HL-60 (cell line): ENCODE data around the gene ACOX3.
"Not testable (repeated sequence)": the region's sequence is repeated elsewhere in the genome, so short reads cannot be mapped to it uniquely, and the experiment has no call there.

ENCODE experiments used
- DNase-seq, 2 experiments: peaks; one replicate each; pipeline ENCODE4 v3.0.0-alpha.2; 2010 to 2020; ENCODE audit warnings: low read depth in 1 of 2, low spot score in 1 of 2
- H3K27ac ChIP-seq: fragments of 250-450 bp; sonication (Bioruptor Pico); replicated peaks from 2 replicates; pipeline ENCODE4 v1.5.1; 2020; ENCODE audit warnings: mild to moderate bottlenecking, moderate library complexity
- H3K27me3 ChIP-seq: fragments of 250-450 bp; sonication (Bioruptor Pico); 2 replicates; pipeline ENCODE4 v1.5.1; 2021; ENCODE audit warnings: mild to moderate bottlenecking, moderate library complexity; ENCODE audit not compliant: insufficient read depth, poor library complexity, severe bottlenecking
- H3K4me3 ChIP-seq: replicated peaks from 2 replicates; pipeline ENCODE4 v1.5.1; 2011; ENCODE audit warnings: mild to moderate bottlenecking, control low read depth, low read length; ENCODE audit not compliant: insufficient read depth
- GABPA ChIP-seq: IDR thresholded peaks from 2 replicates; pipeline ENCODE4 v1.6.1; 2012; ENCODE audit warnings: low read depth
- POLR2AphosphoS5 ChIP-seq: IDR thresholded peaks from 2 replicates; pipeline ENCODE4 v1.6.1; 2012; ENCODE audit warnings: low read depth
- SPI1 ChIP-seq: IDR thresholded peaks from 2 replicates; pipeline ENCODE4 v1.6.1; 2012; ENCODE audit warnings: low read depth, mild to moderate bottlenecking, borderline replicate concordance
- TF ChIP-seq, protein P1 (sequence below): IDR thresholded peaks from 2 replicates; pipeline ENCODE4 v1.6.1; 2012; ENCODE audit warnings: low read depth; ENCODE audit not compliant: insufficient replicate concordance
- TF ChIP-seq, protein P2 (sequence below): IDR thresholded peaks from one replicate; pipeline ENCODE4 v1.5.1; 2011; ENCODE audit warnings: low read length, control low read depth, inconsistent platforms; ENCODE audit not compliant: insufficient read depth

ACOX3 gene

DNA sequence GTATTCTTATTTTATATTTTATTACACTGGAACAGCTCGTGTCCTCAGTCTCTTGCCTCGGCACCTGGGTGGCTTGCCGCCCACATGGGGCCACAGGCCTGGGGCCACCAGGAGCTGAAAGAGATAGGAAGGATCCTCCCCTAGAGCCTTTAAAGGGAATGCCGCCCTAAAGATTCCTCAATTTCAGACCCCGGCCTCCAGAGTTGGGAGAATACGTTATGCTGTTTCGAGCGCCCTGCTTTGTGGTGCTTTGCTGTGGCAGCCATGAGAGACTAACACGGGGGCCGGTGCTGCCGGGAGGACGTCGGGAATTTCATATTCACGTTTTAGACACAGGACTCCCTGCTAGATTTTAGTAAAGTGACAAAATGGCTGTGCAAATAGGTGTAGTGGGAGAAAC is 33.2 kb downstream of the ACOX3 start:
- Histone ChIP-seq H3K27me3 (no peaks in the 10 kb centered on the region), H3K27ac (no peak overlapping the region), H3K4me3 (no peak overlapping the region)
- no peak for TF ChIP-seq SPI1
- no peak for TF ChIP-seq GABPA
- TF ChIP-seq, protein P1, sequence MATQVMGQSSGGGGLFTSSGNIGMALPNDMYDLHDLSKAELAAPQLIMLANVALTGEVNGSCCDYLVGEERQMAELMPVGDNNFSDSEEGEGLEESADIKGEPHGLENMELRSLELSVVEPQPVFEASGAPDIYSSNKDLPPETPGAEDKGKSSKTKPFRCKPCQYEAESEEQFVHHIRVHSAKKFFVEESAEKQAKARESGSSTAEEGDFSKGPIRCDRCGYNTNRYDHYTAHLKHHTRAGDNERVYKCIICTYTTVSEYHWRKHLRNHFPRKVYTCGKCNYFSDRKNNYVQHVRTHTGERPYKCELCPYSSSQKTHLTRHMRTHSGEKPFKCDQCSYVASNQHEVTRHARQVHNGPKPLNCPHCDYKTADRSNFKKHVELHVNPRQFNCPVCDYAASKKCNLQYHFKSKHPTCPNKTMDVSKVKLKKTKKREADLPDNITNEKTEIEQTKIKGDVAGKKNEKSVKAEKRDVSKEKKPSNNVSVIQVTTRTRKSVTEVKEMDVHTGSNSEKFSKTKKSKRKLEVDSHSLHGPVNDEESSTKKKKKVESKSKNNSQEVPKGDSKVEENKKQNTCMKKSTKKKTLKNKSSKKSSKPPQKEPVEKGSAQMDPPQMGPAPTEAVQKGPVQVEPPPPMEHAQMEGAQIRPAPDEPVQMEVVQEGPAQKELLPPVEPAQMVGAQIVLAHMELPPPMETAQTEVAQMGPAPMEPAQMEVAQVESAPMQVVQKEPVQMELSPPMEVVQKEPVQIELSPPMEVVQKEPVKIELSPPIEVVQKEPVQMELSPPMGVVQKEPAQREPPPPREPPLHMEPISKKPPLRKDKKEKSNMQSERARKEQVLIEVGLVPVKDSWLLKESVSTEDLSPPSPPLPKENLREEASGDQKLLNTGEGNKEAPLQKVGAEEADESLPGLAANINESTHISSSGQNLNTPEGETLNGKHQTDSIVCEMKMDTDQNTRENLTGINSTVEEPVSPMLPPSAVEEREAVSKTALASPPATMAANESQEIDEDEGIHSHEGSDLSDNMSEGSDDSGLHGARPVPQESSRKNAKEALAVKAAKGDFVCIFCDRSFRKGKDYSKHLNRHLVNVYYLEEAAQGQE = no peak
- TF ChIP-seq POLR2AphosphoS5 = no peak
- TF ChIP-seq, protein P2, sequence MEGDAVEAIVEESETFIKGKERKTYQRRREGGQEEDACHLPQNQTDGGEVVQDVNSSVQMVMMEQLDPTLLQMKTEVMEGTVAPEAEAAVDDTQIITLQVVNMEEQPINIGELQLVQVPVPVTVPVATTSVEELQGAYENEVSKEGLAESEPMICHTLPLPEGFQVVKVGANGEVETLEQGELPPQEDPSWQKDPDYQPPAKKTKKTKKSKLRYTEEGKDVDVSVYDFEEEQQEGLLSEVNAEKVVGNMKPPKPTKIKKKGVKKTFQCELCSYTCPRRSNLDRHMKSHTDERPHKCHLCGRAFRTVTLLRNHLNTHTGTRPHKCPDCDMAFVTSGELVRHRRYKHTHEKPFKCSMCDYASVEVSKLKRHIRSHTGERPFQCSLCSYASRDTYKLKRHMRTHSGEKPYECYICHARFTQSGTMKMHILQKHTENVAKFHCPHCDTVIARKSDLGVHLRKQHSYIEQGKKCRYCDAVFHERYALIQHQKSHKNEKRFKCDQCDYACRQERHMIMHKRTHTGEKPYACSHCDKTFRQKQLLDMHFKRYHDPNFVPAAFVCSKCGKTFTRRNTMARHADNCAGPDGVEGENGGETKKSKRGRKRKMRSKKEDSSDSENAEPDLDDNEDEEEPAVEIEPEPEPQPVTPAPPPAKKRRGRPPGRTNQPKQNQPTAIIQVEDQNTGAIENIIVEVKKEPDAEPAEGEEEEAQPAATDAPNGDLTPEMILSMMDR = no peak
- DNase-seq = no peak

DNA sequence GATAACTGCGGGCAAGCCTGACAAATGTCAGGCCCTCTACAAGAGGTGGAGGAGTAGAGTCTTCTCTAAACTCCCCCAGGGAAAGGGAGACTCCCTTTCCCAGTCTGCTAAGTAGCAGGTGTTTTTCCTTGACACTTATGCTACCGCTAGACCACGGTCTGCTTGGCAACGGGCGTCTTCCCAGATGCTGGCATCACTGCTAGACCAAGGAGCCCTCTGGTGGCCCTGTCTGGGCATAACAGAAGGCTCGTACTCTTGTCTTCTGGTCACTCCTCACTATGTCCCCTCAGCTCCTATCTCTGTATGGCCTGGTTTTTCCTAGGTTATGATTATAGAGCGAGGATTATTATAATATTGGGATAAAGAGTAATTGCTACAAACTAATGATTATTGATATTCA is 33.6 kb downstream of the ACOX3 start:
- not testable (repeated sequence) for H3K4me3 ChIP-seq, H3K27ac ChIP-seq, H3K27me3 ChIP-seq
- DNase-seq = peak in 1 of 2 experiments; percentile 46

DNA sequence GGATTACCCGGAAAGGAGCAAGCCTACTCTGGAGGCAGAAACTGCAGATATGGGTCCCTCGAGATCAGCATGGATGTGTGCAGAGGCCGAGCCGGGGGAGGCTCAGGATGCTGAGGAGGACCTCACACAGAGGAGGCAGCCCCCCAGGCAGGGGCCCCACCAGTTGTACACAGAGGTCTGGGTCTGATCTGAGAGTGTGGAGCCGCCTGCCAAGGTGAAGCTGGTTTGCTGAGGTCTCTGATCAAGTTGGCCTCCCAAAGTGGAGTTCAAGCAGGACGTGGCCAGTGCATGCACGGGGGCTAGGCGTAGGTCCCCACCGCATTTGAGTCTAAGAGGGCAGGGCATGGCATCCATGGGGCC is 35.0 kb downstream of the ACOX3 start:
- Histone ChIP-seq H3K4me3 (no peak overlapping the region), H3K27ac (no peak overlapping the region), H3K27me3 (no peaks in the 10 kb centered on the region)
- no peak for TF ChIP-seq POLR2AphosphoS5
- TF ChIP-seq GABPA = no peak
- TF ChIP-seq, protein P1 = no peak
- TF ChIP-seq SPI1 = no peak
- TF ChIP-seq, protein P2 = no peak
- no peak for DNase-seq

DNA sequence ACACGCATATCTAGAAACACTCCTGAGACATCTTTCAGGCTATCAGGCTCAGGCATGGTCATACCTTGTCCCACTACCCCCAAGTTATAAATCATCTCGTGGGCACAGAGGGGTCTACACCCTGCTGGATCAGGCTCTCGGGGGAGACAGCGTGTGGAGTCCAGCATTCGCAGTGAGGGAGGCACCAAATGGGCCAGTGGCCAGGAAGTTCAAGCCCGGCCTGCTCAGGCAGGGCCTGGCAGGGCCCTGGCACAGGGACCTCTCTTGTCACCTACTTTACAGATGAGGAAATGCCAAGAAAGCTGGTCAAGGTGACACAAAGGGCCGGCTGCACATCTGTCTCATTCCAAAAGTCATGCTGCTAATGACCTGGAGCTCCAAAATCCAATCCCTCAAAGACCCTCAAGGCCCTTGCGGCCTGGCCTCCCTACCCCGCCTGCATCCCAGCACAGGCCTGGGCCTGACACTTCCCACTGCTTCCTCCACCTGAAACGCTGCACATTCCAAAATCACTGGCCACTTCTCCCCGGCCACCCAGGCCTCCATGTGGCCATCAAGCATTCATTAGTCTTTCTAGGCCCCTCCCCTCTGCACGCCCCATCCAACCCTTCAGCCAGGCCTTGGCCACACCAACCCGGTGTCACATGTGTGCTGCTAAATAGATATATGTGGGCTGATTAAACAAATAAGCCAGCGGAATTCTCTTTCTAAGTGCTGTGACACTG is 35.6 kb downstream of the ACOX3 start:
- Histone ChIP-seq H3K4me3 (no peak overlapping the region), H3K27me3 (no peaks in the 10 kb centered on the region), H3K27ac (no peak overlapping the region)
- DNase-seq = no peak
- TF ChIP-seq POLR2AphosphoS5 (no peak), SPI1 (no peak), GABPA (no peak)
- TF ChIP-seq, protein P1 = no peak
- TF ChIP-seq, protein P2 = no peak
